ENCODE measurements around the gene VAMP8.

Gene VAMP8

DNA sequence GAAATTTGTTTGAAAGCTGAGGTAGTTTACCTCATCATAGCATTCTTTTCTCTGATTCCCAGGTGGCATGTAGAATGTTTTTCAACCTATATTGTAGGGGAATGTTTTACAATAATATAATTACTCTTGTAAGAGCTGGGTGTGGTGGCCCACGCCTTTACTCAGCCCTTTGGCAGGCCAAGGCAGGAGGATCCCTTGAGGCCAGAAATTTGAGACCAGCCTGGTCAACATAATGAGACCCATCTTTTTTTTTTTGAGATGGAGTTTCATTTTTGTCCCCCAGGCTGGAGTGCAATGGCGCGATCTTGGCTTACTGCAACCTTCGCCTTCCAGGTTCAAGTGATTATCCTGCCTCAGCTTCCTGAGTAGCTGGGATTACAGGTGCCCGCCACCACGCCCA lies 42.2 kb downstream of the VAMP8 start:
- no peak for DNase-seq (ENCODE audit: low read depth in 3 of 3)

- no peak for DNase-seq (ENCODE audit: low read depth in 3 of 3)
Observed at GRCh38 chr2:85621338-85621737, 44.0 kb downstream of the VAMP8 start.

- no peak for DNase-seq (ENCODE audit: low read depth in 3 of 3)
Observed at GRCh38 chr2:85623991-85624390, 46.6 kb downstream of the VAMP8 start.

- no peak for DNase-seq (ENCODE audit: low read depth in 3 of 3)
Observed at GRCh38 chr2:85628658-85629057, 51.3 kb downstream of the VAMP8 start.

- no peak for DNase-seq (ENCODE audit: low read depth in 3 of 3)
Observed at GRCh38 chr2:85631316-85631715, 53.9 kb downstream of the VAMP8 start.

Data from stimulated activated CD4-positive, alpha-beta T cell treated with anti-CD3 and anti-CD28 coated beads, TNF-alpha, amount 100 ng/mL, for 48 hours (primary cell).